Measurements from ENCODE around the gene DNAJC9. TPM values are rescaled to one million over a fixed set of nuclear protein-coding genes. Genes with fewer than 3 reads are reported as not detected.

DNAJC9 gene
- total RNA-seq, 1 donor from 2014 or later, result 5.3 TPM

DNA sequence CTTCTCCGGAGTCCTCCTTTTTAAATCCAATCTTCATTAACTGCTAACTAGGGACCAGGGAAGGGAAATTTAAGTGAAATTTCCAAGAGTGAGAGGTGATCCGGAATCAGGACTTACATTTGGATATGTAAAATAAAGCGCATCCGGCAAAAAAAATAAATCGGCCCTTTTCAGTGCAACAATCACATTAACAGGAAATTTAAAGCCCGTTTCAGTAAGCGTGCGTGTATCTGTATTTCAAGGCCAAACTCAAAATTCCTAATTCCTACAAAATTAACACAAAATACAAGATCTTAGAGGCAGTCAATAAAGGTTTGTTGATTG is 771 bp downstream of the DNAJC9 start:
- no peaks in the 10 kb centered on the region for H3K9me3 ChIP-seq
- H3K4me3 ChIP-seq, result peak overlapping the region; percentile 92 to 93
- TF ChIP-seq CTCF (IDR thresholded peaks at IDR 0.05), result no peak
- H3K4me1 ChIP-seq, result peaks cover 0 to 20% of the 10 kb centered on the region in 2 donors
- peaks cover 7 to 41% of the 10 kb centered on the region in 2 donors for H3K36me3 ChIP-seq
- DNase-seq (ENCODE audit: low spot score in 2 of 2), result no peak
- H3K27ac ChIP-seq, result peak overlapping the region; percentile 71 to 83
- intact Hi-C loops (cut with DNase I), result loop anchor here (2.0 to 10.0 kb wide), 4 partner anchors 77 to 499 kb away; partner anchors contain the start of genes CFAP70, ECD, FAM149B1 and SEC24C
- H3K27me3 ChIP-seq, result no peaks in the 10 kb centered on the region

- no peaks in the 10 kb centered on the region for H3K27me3 ChIP-seq
- intact Hi-C loops (cut with DNase I), result loop anchor here (10.0 kb wide), 1 partner anchor 500 kb away; the partner anchor contains the start of gene SEC24C
- H3K9me3 ChIP-seq, result no peaks in the 10 kb centered on the region
- DNase-seq (ENCODE audit: low spot score in 2 of 2), result no peak
- no peak for TF ChIP-seq CTCF (IDR thresholded peaks at IDR 0.05)
- H3K36me3 ChIP-seq, result peaks cover 19 to 46% of the 10 kb centered on the region in 2 donors
- no peak overlapping the region for H3K4me3 ChIP-seq
- peaks cover 0 to 14% of the 10 kb centered on the region in 2 donors for H3K4me1 ChIP-seq
- H3K27ac ChIP-seq, result no peak overlapping the region
Observed at GRCh38 chr10:73244866-73245477, 2.1 kb downstream of the DNAJC9 start.

DNA sequence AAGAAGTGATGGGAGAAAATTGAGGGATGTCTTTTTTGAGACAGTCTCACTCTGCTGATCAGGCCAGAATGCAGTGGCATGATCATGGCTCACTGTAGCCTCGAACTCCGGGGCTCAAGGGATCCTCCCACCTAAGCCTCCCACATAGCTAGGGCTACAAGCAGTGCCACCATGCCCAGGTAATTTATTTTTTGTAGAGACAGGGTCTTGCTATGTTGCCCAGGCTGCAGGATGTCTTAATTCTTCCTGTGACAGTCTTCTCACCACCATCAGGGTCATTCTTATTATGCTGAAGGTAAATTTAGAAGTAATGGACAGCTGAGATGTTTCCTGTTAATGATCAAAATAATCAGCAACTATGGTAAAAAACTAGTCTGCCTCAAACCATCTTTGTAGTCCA is 7.1 kb downstream of the DNAJC9 start:
- intact Hi-C loops (cut with DNase I), result loop anchor here (10.0 kb wide), 1 partner anchor 505 kb away; the partner anchor contains the start of gene SEC24C
- Histone ChIP-seq H3K9me3 (no peaks in the 10 kb centered on the region), H3K4me1 (no peaks in the 10 kb centered on the region), H3K4me3 (no peak overlapping the region), H3K27me3 (no peaks in the 10 kb centered on the region), H3K36me3 (peaks cover 23 to 68% of the 10 kb centered on the region in 2 donors), H3K27ac (no peak overlapping the region)
- no peak for TF ChIP-seq CTCF (IDR thresholded peaks at IDR 0.05)
- no peak for DNase-seq (ENCODE audit: low spot score in 2 of 2)

DNA sequence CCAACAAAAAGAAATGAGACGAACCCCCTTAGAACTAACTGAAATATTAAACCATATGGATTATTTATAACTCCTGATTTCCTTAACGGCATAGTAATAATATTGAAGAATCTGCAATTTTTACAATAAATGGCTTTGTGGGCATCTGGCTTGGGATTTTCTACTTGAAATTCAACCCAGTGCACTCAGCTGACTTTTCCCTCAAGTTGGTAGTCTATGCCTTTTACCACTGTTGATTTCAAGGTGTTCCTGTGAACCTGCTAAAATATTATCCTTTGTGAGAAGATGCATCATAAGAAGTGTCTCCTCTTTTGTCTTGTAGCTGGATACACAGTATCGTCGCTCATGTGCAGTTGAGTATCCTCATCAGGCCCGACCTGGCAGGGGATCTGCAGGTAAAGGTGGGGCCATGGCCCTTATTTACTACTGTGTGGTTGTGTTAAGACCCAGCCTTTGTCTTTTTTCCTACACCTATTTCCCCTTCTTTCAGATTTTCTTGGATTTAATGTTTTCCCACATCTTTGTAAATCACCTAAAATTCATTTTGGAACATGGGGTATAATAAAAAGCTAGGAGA is 8.0 kb downstream of the DNAJC9 start:
- TF ChIP-seq CTCF (IDR thresholded peaks at IDR 0.05), result no peak
- Histone ChIP-seq H3K36me3 (peaks cover 23 to 69% of the 10 kb centered on the region in 2 donors), H3K4me1 (no peaks in the 10 kb centered on the region)

GRCh38 chr10:73234695-73235094 is 12.4 kb downstream of the DNAJC9 start:
- no peaks in the 10 kb centered on the region for H3K9me3 ChIP-seq
- peaks cover 2 to 66% of the 10 kb centered on the region in 2 donors for H3K36me3 ChIP-seq
- H3K27me3 ChIP-seq, result no peaks in the 10 kb centered on the region
- H3K4me1 ChIP-seq, result no peaks in the 10 kb centered on the region
- intact Hi-C loops (cut with DNase I), result no loop called here
- no peak for DNase-seq (ENCODE audit: low spot score in 2 of 2)
- no peak overlapping the region for H3K4me3 ChIP-seq
- TF ChIP-seq CTCF (IDR thresholded peaks at IDR 0.05), result no peak
- no peak overlapping the region for H3K27ac ChIP-seq

More for the DNA sequence above, 8.0 kb downstream of the DNAJC9 start:
- intact Hi-C loops (cut with DNase I), result no loop called here
- Histone ChIP-seq H3K4me3 (no peak overlapping the region), H3K27me3 (no peaks in the 10 kb centered on the region), H3K9me3 (no peaks in the 10 kb centered on the region), H3K27ac (no peak overlapping the region)
- no peak for DNase-seq (ENCODE audit: low spot score in 2 of 2)

Data from ascending aorta (tissue), 2 donors.